CD4-positive, alpha-beta T cell (primary cell): ENCODE results near the gene CNTN6. TPM values are rescaled to one million over a fixed set of nuclear protein-coding genes. Genes with fewer than 3 reads are reported as not detected.

Experiments used
- ATAC-seq: fragments of 200-7000 bp; cut with Tn5 transposase; one replicate; pipeline ENCODE4 v1.10.0; 2022; ENCODE audit warnings: mild to moderate bottlenecking; ENCODE audit not compliant: poor library complexity
- CTCF ChIA-PET: fragments of 350-600 bp; sonication (Branson Sonifier 250); formaldehyde crosslinking; loops from one replicate; lab custom pipeline; 2021; ENCODE audit warnings: antibody characterized with exemption, inconsistent platforms; lab: Charles Lee
- POLR2A ChIA-PET: fragments of 350-600 bp; sonication (Branson Sonifier 250); formaldehyde crosslinking; loops from one replicate; lab custom pipeline; 2021; ENCODE audit warnings: antibody characterized with exemption, inconsistent platforms; lab: Charles Lee
- DNase-seq, 14 experiments: peaks; one replicate each; pipeline ENCODE4 v3.0.0-alpha.2; 2013 to 2020; ENCODE audit warnings: mixed read lengths in 2 of 14
- H3K27ac ChIP-seq, 2 donors: one replicate each; pipeline versions ENCODE4 v1.5.1 to v1.7.0; 2013; ENCODE audit warnings: low read length in 2 of 2, low read depth in 1 of 2, mild to moderate bottlenecking in 1 of 2
- H3K27me3 ChIP-seq, 2 experiments: 1 replicate in 1 of 2; 2 replicates in 1 of 2; pipeline versions ENCODE4 v1.6.1 to v1.7.0; 2013; ENCODE audit warnings: low read length in 2 of 2, control low read depth in 1 of 2, mild to moderate bottlenecking in 1 of 2, moderate library complexity in 1 of 2; ENCODE audit not compliant: insufficient read depth in 2 of 2, control insufficient read depth in 1 of 2
- H3K36me3 ChIP-seq: one replicate; pipeline ENCODE4 v1.6.1; 2013; ENCODE audit warnings: low read length, control low read depth; ENCODE audit not compliant: insufficient read depth
- H3K4me1 ChIP-seq: one replicate; pipeline ENCODE4 v1.6.1; 2013; ENCODE audit warnings: low read length, control low read depth; ENCODE audit not compliant: insufficient read depth
- H3K4me3 ChIP-seq: one replicate; pipeline ENCODE4 v1.5.1; 2013; ENCODE audit warnings: mild to moderate bottlenecking, low read length, moderate library complexity
- H3K9me3 ChIP-seq, 2 experiments: 1 replicate in 1 of 2; 2 replicates in 1 of 2; pipeline versions ENCODE4 v1.6.1 to v1.7.0; 2013; ENCODE audit warnings: low read length in 2 of 2, mild to moderate bottlenecking in 2 of 2, control low read depth in 1 of 2, moderate library complexity in 1 of 2; ENCODE audit not compliant: control insufficient read depth in 1 of 2, insufficient read depth in 1 of 2
- H3K27ac Mint-ChIP-seq: one replicate; pipeline ENCODE4 v1.8.0; 2020; ENCODE audit warnings: mixed read lengths
- H3K27me3 Mint-ChIP-seq: one replicate; pipeline ENCODE4 v1.8.0; 2021; ENCODE audit warnings: mixed read lengths
- H3K36me3 Mint-ChIP-seq: one replicate; pipeline ENCODE4 v1.8.0; 2021; ENCODE audit warnings: low read depth, mixed read lengths
- H3K4me1 Mint-ChIP-seq: one replicate; pipeline ENCODE4 v1.8.0; 2021; ENCODE audit warnings: low read depth, mixed read lengths
- H3K4me3 Mint-ChIP-seq: one replicate; pipeline ENCODE4 v1.8.0; 2020; ENCODE audit warnings: mild to moderate bottlenecking, mixed read lengths
- H3K9me3 Mint-ChIP-seq: one replicate; pipeline ENCODE4 v1.8.0; 2020; ENCODE audit warnings: mixed read lengths
- CTCF ChIP-seq: fragments of 200-600 bp; IDR thresholded peaks from one replicate; pipeline ENCODE4 v1.8.0; 2022; ENCODE audit warnings: antibody characterized with exemption, mild to moderate bottlenecking
- intact Hi-C, 2 experiments: fragments of 100-400 bp; cut with DNase I in 1 of 2; cut with micrococcal nuclease in 1 of 2; formaldehyde crosslinking; loops; one replicate each; pipeline versions ENCODE4 v1.15.1 to v1.9.0; 2023 to 2025; cut with DNase I, micrococcal nuclease
- total RNA-seq, 174 experiments: library from RNA in 2 of 174; stranded (reverse) in 2 of 174; gene quantifications; one replicate each; pipeline ENCODE4 v1.2.3 and lab custom pipeline; 2021 to 2026

Gene CNTN6
- total RNA-seq, 2 experiments from 2014 or later: not detected

- Mint-ChIP-seq H3K9me3 (peaks cover 2% of the 10 kb centered on the region), H3K4me1 (no peaks in the 10 kb centered on the region), H3K27ac (no peak overlapping the region), H3K27me3 (no peaks in the 10 kb centered on the region), H3K4me3 (no peak overlapping the region), H3K36me3 (no peaks in the 10 kb centered on the region)
- no peak overlapping the region for H3K4me3 ChIP-seq
- no peaks in the 10 kb centered on the region for H3K4me1 ChIP-seq
- H3K27ac ChIP-seq: no peak overlapping the region
- no peaks in the 10 kb centered on the region for H3K36me3 ChIP-seq
- no peaks in the 10 kb centered on the region for H3K9me3 ChIP-seq
- DNase-seq (no peak), ATAC-seq (no peak)
- intact Hi-C loops: no loop called here
- TF ChIP-seq CTCF: no peak
- ChIA-PET CTCF (no interaction called here), POLR2A (no interaction called here)
- H3K27me3 ChIP-seq: no peaks in the 10 kb centered on the region
Observed at GRCh38 chr3:1228289-1228688, 135.5 kb downstream of the CNTN6 start.

- no peak overlapping the region for H3K4me3 Mint-ChIP-seq
- intact Hi-C loops: no loop called here
- no peak overlapping the region for H3K4me3 ChIP-seq
- no peaks in the 10 kb centered on the region for H3K9me3 Mint-ChIP-seq
- no peak overlapping the region for H3K27ac Mint-ChIP-seq
- no peaks in the 10 kb centered on the region for H3K27me3 ChIP-seq
- ATAC-seq (no peak), DNase-seq (no peak)
- ChIA-PET POLR2A (no interaction called here), CTCF (no interaction called here)
- H3K27me3 Mint-ChIP-seq: no peaks in the 10 kb centered on the region
- H3K4me1 ChIP-seq: no peaks in the 10 kb centered on the region
- H3K27ac ChIP-seq: no peak overlapping the region
- no peak for TF ChIP-seq CTCF
- H3K4me1 Mint-ChIP-seq: no peaks in the 10 kb centered on the region
- peaks cover 0 to 4% of the 10 kb centered on the region in 2 experiments for H3K9me3 ChIP-seq
- H3K36me3 Mint-ChIP-seq: no peaks in the 10 kb centered on the region
- no peaks in the 10 kb centered on the region for H3K36me3 ChIP-seq
Observed at GRCh38 chr3:1230920-1231319, 138.1 kb downstream of the CNTN6 start.

DNA sequence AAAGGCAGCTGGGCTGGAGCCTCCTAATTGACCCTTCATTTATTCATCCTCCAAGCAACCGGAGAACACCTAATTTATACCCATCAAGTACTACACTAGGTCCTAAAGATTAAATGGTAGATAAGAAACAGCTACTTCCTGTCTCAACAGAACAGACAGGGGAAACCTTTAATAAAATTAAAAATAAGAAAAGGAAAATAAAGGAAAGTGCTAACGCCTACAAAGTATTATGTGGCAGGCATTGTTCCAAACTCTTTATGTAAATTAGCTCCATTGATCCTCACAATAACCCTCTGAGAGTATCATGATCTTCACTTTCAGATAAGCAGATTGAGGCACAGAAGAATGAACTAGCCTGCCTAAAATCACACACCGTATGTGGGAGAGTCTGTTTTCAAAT is 139.5 kb downstream of the CNTN6 start:
- peaks cover 0 to 11% of the 10 kb centered on the region in 2 experiments for H3K9me3 ChIP-seq
- no peaks in the 10 kb centered on the region for H3K27me3 Mint-ChIP-seq
- H3K4me1 ChIP-seq: no peaks in the 10 kb centered on the region
- DNase-seq: no peak
- ChIA-PET POLR2A (no interaction called here), CTCF (no interaction called here)
- intact Hi-C loops: no loop called here
- H3K27ac ChIP-seq: no peak overlapping the region
- H3K27ac Mint-ChIP-seq: no peak overlapping the region
- H3K4me3 Mint-ChIP-seq: no peak overlapping the region
- H3K4me3 ChIP-seq: no peak overlapping the region
- no peaks in the 10 kb centered on the region for H3K36me3 ChIP-seq
- no peaks in the 10 kb centered on the region for H3K27me3 ChIP-seq
- no peaks in the 10 kb centered on the region for H3K36me3 Mint-ChIP-seq
- no peak for ATAC-seq
- no peaks in the 10 kb centered on the region for H3K4me1 Mint-ChIP-seq
- no peak for TF ChIP-seq CTCF
- H3K9me3 Mint-ChIP-seq: peaks cover 6% of the 10 kb centered on the region
